ENCODE measurements around the gene SEC14L2. TPM values are rescaled to one million over a fixed set of nuclear protein-coding genes. Genes with fewer than 3 reads are reported as not detected.
"Not testable (repeated sequence)": the region's sequence is repeated elsewhere in the genome, so short reads cannot be mapped to it uniquely, and the experiment has no call there.

The SEC14L2 gene
- total RNA-seq, 1 donor from 2014 or later = 20.6 TPM

- H3K27ac ChIP-seq = no peak overlapping the region
- TF ChIP-seq CTCF (IDR thresholded peaks at IDR 0.05) = no peak
- TF ChIP-seq POLR2A (IDR thresholded peaks at IDR 0.05) = no peak
- TF ChIP-seq POLR2AphosphoS5 (IDR thresholded peaks at IDR 0.05; ENCODE audit: insufficient read depth in 1 of 2, low read depth in 1 of 2) = no peak
- no peaks in the 10 kb centered on the region for H3K27me3 ChIP-seq
- no peak for DNase-seq (ENCODE audit: extremely low spot score in 2 of 2)
- intact Hi-C loops (cut with DNase I) = no loop called here
- peaks cover 26% of the 10 kb centered on the region for H3K4me1 ChIP-seq
- H3K4me3 ChIP-seq = no peak overlapping the region
- no peaks in the 10 kb centered on the region for H3K9me3 ChIP-seq
- H3K36me3 ChIP-seq = no peaks in the 10 kb centered on the region
Measured at GRCh38 chr22:30393885-30394284, 2.9 kb upstream of the SEC14L2 start.

- peaks cover 35% of the 10 kb centered on the region for H3K4me1 ChIP-seq
- intact Hi-C loops (cut with DNase I) = no loop called here
Measured at GRCh38 chr22:30397656-30398635, 1.1 kb downstream of the SEC14L2 start.

GRCh38 chr22:30398685-30399680 lies 2.2 kb downstream of the SEC14L2 start:
- intact Hi-C loops (cut with DNase I) = no loop called here
- no peaks in the 10 kb centered on the region for H3K27me3 ChIP-seq
- TF ChIP-seq POLR2AphosphoS5 (IDR thresholded peaks at IDR 0.05; ENCODE audit: insufficient read depth in 1 of 2, low read depth in 1 of 2) = no peak
- no peak for DNase-seq (ENCODE audit: extremely low spot score in 2 of 2)
- H3K36me3 ChIP-seq = no peaks in the 10 kb centered on the region
- H3K9me3 ChIP-seq = no peaks in the 10 kb centered on the region
- H3K4me3 ChIP-seq = no peak overlapping the region
- H3K4me1 ChIP-seq = peaks cover 35% of the 10 kb centered on the region
- H3K27ac ChIP-seq = no peak overlapping the region

More at GRCh38 chr22:30397656-30398635, 1.1 kb downstream of the SEC14L2 start:
- Histone ChIP-seq H3K27me3 (no peaks in the 10 kb centered on the region), H3K4me3 (peak overlapping the region; percentile 68 to 97), H3K27ac (peak overlapping the region; percentile 74), H3K9me3 (no peaks in the 10 kb centered on the region), H3K36me3 (no peaks in the 10 kb centered on the region)
- DNase-seq (ENCODE audit: extremely low spot score in 2 of 2) = no peak
- no peak for TF ChIP-seq POLR2AphosphoS5 (IDR thresholded peaks at IDR 0.05; ENCODE audit: insufficient read depth in 1 of 2, low read depth in 1 of 2)
- no peak for TF ChIP-seq CTCF (IDR thresholded peaks at IDR 0.05)
- TF ChIP-seq POLR2A (IDR thresholded peaks at IDR 0.05) = no peak

- Histone ChIP-seq H3K9me3 (no peaks in the 10 kb centered on the region), H3K27ac (no peak overlapping the region), H3K4me1 (peaks cover 35% of the 10 kb centered on the region), H3K4me3 (no peak overlapping the region), H3K36me3 (no peaks in the 10 kb centered on the region), H3K27me3 (no peaks in the 10 kb centered on the region)
- TF ChIP-seq POLR2A (IDR thresholded peaks at IDR 0.05) = no peak
- TF ChIP-seq CTCF (IDR thresholded peaks at IDR 0.05) = no peak
- TF ChIP-seq POLR2AphosphoS5 (IDR thresholded peaks at IDR 0.05; ENCODE audit: insufficient read depth in 1 of 2, low read depth in 1 of 2) = no peak
- DNase-seq (ENCODE audit: extremely low spot score in 2 of 2) = no peak
- intact Hi-C loops (cut with DNase I) = no loop called here
Measured at GRCh38 chr22:30399718-30400117, 2.9 kb downstream of the SEC14L2 start.

- Histone ChIP-seq H3K4me1 (peaks cover 35% of the 10 kb centered on the region), H3K9me3 (no peaks in the 10 kb centered on the region), H3K27me3 (no peaks in the 10 kb centered on the region), H3K4me3 (no peak overlapping the region), H3K27ac (no peak overlapping the region), H3K36me3 (no peaks in the 10 kb centered on the region)
- DNase-seq (ENCODE audit: extremely low spot score in 2 of 2) = no peak
- no peak for TF ChIP-seq POLR2A (IDR thresholded peaks at IDR 0.05)
- no peak for TF ChIP-seq CTCF (IDR thresholded peaks at IDR 0.05)
- intact Hi-C loops (cut with DNase I) = no loop called here
Measured at GRCh38 chr22:30400159-30400558, 3.3 kb downstream of the SEC14L2 start.

GRCh38 chr22:30401024-30401423 lies 4.2 kb downstream of the SEC14L2 start:
- DNase-seq (ENCODE audit: extremely low spot score in 2 of 2); H3K4me3 ChIP-seq; H3K27ac ChIP-seq; H3K9me3 ChIP-seq; intact Hi-C loops (cut with DNase I); H3K36me3 ChIP-seq; H3K27me3 ChIP-seq: not testable (repeated sequence)
- H3K4me1 ChIP-seq = peaks cover 34% of the 10 kb centered on the region
